ENCODE results near the gene CALML3.

DNA sequence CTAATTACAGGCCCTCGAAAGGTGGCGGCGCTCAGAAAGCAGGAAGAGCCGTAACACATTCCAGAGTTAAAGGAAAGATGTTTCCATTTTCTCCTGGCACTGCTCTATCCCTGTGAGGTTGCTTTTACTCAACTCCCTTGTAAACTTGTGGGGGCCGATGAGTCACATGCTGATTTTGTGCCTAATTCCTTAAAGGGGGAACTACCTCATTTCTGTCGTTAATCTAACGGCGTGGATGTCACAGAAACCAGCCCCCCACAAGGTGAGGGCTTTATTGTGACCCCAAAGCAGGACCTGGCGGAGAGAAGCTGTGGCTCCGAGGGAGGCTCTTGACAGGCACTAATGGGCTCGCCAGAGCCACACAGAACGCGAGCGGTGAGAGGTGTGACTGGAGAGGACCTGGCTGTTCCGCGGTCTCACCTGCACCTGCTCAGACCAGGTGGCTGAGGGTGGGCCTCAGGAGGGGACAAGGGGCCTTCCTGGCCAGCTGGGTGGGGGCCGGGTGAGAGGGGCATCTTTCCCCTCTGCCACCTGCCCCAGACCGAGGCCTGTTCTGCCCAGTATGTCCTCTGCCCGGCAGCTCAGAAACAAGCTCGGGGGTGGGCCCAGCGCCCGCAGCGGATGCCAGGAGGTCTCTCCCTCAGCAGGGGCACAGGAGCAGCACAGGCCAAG is 50.9 kb downstream of the CALML3 start:
- TF ChIP-seq CTCF (IDR thresholded peaks at IDR 0.05) (no peak), POLR2A (IDR thresholded peaks at IDR 0.05) (no peak)

Data from uterus (tissue), 2 donors.